HG03025 (cell line): ENCODE data around the gene ANKRD9.
A peak's percentile ranks its signal among the peaks of the same experiment; 100 is the strongest.
"Not testable (repeated sequence)": the region's sequence is repeated elsewhere in the genome, so short reads cannot be mapped to it uniquely, and the experiment has no call there.

Source experiments
- ATAC-seq: cut with Tn5 transposase; IDR thresholded peaks from one replicate; pipeline ENCODE4 v1.9.1; 2021; ENCODE audit warnings: mild to moderate bottlenecking, moderate library complexity; ENCODE audit not compliant: unreplicated experiment, low FRiP score

Gene ANKRD9

GRCh38 chr14:102538602-102539543 lies 29.3 kb upstream of the ANKRD9 start:
- no peak for ATAC-seq

GRCh38 chr14:102537981-102538601 lies 28.5 kb upstream of the ANKRD9 start:
- no peak for ATAC-seq

- no peak for ATAC-seq
These were observed 22.7 kb upstream of the ANKRD9 start for GRCh38 chr14:102532204-102532658.

GRCh38 chr14:102530828-102531478 lies 21.4 kb upstream of the ANKRD9 start:
- ATAC-seq, result no peak

GRCh38 chr14:102528431-102529170 lies 19.0 kb upstream of the ANKRD9 start:
- ATAC-seq, result no peak

- ATAC-seq, result no peak
These were observed 16.4 kb upstream of the ANKRD9 start for GRCh38 chr14:102525929-102526497.

GRCh38 chr14:102525219-102525928 lies 15.8 kb upstream of the ANKRD9 start:
- ATAC-seq, result no peak

- peak; percentile 92 for ATAC-seq
These were observed 15.1 kb upstream of the ANKRD9 start for GRCh38 chr14:102524451-102525218.

- peak; percentile 15 for ATAC-seq
These were observed 14.2 kb upstream of the ANKRD9 start for GRCh38 chr14:102523569-102524450.

GRCh38 chr14:102523200-102523568 lies 13.6 kb upstream of the ANKRD9 start:
- ATAC-seq, result no peak

- ATAC-seq, result not testable (repeated sequence)
These were observed 10.1 kb upstream of the ANKRD9 start for GRCh38 chr14:102519709-102520108.

GRCh38 chr14:102518063-102518648 lies 8.6 kb upstream of the ANKRD9 start:
- ATAC-seq, result no peak

- ATAC-seq, result no peak
These were observed 8.0 kb upstream of the ANKRD9 start for GRCh38 chr14:102517392-102518062.

- no peak for ATAC-seq
These were observed 7.2 kb upstream of the ANKRD9 start for GRCh38 chr14:102516531-102517391.

- no peak for ATAC-seq
These were observed 5.6 kb upstream of the ANKRD9 start for GRCh38 chr14:102514987-102515733.
